SIG-M5 treated with dmso at 0.1 percent for 504 hours (cell line): Measurements from ENCODE around the gene C19orf67.
"Not testable (repeated sequence)": the region's sequence is repeated elsewhere in the genome, so short reads cannot be mapped to it uniquely, and the experiment has no call there.

Source experiments
- DNase-seq: peaks from one replicate; lab custom pipeline; 2025; ENCODE audit not compliant: unreplicated experiment; lab: John Stamatoyannopoulos, UW

Gene C19orf67

GRCh38 chr19:14058182-14059092 lies 27.1 kb downstream of the C19orf67 start:
- no peak for DNase-seq

GRCh38 chr19:14056741-14057356 lies 28.7 kb downstream of the C19orf67 start:
- no peak for DNase-seq

- no peak for DNase-seq
Observed at GRCh38 chr19:14056069-14056666, 29.4 kb downstream of the C19orf67 start.

GRCh38 chr19:14055396-14055795 lies 30.2 kb downstream of the C19orf67 start:
- no peak for DNase-seq

- DNase-seq: no peak
Observed at GRCh38 chr19:14054721-14055120, 30.9 kb downstream of the C19orf67 start.

GRCh38 chr19:14054099-14054498 lies 31.5 kb downstream of the C19orf67 start:
- DNase-seq: no peak

GRCh38 chr19:14053500-14053899 lies 32.1 kb downstream of the C19orf67 start:
- no peak for DNase-seq

GRCh38 chr19:14053032-14053431 lies 32.6 kb downstream of the C19orf67 start:
- DNase-seq: no peak

- no peak for DNase-seq
Observed at GRCh38 chr19:14052470-14052869, 33.1 kb downstream of the C19orf67 start.

- DNase-seq: no peak
Observed at GRCh38 chr19:14051980-14052379, 33.6 kb downstream of the C19orf67 start.

GRCh38 chr19:14050961-14051360 lies 34.6 kb downstream of the C19orf67 start:
- not testable (repeated sequence) for DNase-seq

- DNase-seq: no peak
Observed at GRCh38 chr19:14050512-14050911, 35.1 kb downstream of the C19orf67 start.

- DNase-seq: peak; percentile 46
Observed at GRCh38 chr19:14048443-14049153, 37.0 kb downstream of the C19orf67 start.

- DNase-seq: not testable (repeated sequence)
Observed at GRCh38 chr19:14047866-14048265, 37.7 kb downstream of the C19orf67 start.

GRCh38 chr19:14042659-14043608 lies 42.6 kb downstream of the C19orf67 start:
- DNase-seq: peak; percentile 40

- no peak for DNase-seq
Observed at GRCh38 chr19:14039181-14039580, 46.4 kb downstream of the C19orf67 start.

GRCh38 chr19:14035706-14036105 lies 49.9 kb downstream of the C19orf67 start:
- DNase-seq: no peak

GRCh38 chr19:14035159-14035558 lies 50.4 kb downstream of the C19orf67 start:
- DNase-seq: not testable (repeated sequence)

- DNase-seq: no peak
Observed at GRCh38 chr19:14033946-14034345, 51.6 kb downstream of the C19orf67 start.
